HG03520 (cell line): Measurements from ENCODE around the gene THSD7B.

Source experiments
- ATAC-seq: cut with Tn5 transposase; IDR thresholded peaks from one replicate; pipeline ENCODE4 v1.9.1; 2021; ENCODE audit warnings: mild to moderate bottlenecking, moderate library complexity; ENCODE audit not compliant: unreplicated experiment

Gene THSD7B

GRCh38 chr2:137151731-137152130 is 386.4 kb downstream of the THSD7B start:
- ATAC-seq, result no peak

- no peak for ATAC-seq
Observed at GRCh38 chr2:137154946-137155345, 389.6 kb downstream of the THSD7B start.

GRCh38 chr2:137155356-137156104 is 390.2 kb downstream of the THSD7B start:
- no peak for ATAC-seq

GRCh38 chr2:137156221-137156844 is 391.0 kb downstream of the THSD7B start:
- no peak for ATAC-seq

GRCh38 chr2:137157851-137158250 is 392.5 kb downstream of the THSD7B start:
- no peak for ATAC-seq

- ATAC-seq, result no peak
Observed at GRCh38 chr2:137161250-137161649, 395.9 kb downstream of the THSD7B start.

- ATAC-seq, result no peak
Observed at GRCh38 chr2:137165968-137166367, 400.6 kb downstream of the THSD7B start.

- ATAC-seq, result no peak
Observed at GRCh38 chr2:137167651-137168050, 402.3 kb downstream of the THSD7B start.

GRCh38 chr2:137168552-137168951 is 403.2 kb downstream of the THSD7B start:
- no peak for ATAC-seq

GRCh38 chr2:137172162-137172561 is 406.8 kb downstream of the THSD7B start:
- no peak for ATAC-seq

GRCh38 chr2:137173463-137173862 is 408.1 kb downstream of the THSD7B start:
- ATAC-seq, result peak; percentile 98

GRCh38 chr2:137175246-137175645 is 409.9 kb downstream of the THSD7B start:
- no peak for ATAC-seq

- no peak for ATAC-seq
Observed at GRCh38 chr2:137178951-137179377, 413.6 kb downstream of the THSD7B start.

- ATAC-seq, result no peak
Observed at GRCh38 chr2:137179542-137179941, 414.2 kb downstream of the THSD7B start.

- ATAC-seq, result no peak
Observed at GRCh38 chr2:137180012-137180411, 414.7 kb downstream of the THSD7B start.

GRCh38 chr2:137181370-137181769 is 416.0 kb downstream of the THSD7B start:
- no peak for ATAC-seq

- ATAC-seq, result no peak
Observed at GRCh38 chr2:137182071-137182470, 416.7 kb downstream of the THSD7B start.

- ATAC-seq, result no peak
Observed at GRCh38 chr2:137183206-137183898, 418.0 kb downstream of the THSD7B start.

- ATAC-seq, result no peak
Observed at GRCh38 chr2:137185378-137186078, 420.2 kb downstream of the THSD7B start.

- ATAC-seq, result no peak
Observed at GRCh38 chr2:137187216-137187615, 421.9 kb downstream of the THSD7B start.
